Fibroblast of pulmonary artery (primary cell): Measurements from ENCODE around the gene SUMF2.
A peak's percentile ranks its signal among the peaks of the same experiment; 100 is the strongest.
"Not testable (repeated sequence)": the region's sequence is repeated elsewhere in the genome, so short reads cannot be mapped to it uniquely, and the experiment has no call there.

Experiments used
- DNase-seq: peaks from one replicate; pipeline ENCODE4 v3.0.0-alpha.2; 2010; ENCODE audit warnings: low read depth
- H3K4me3 ChIP-seq: replicated peaks from 2 replicates; pipeline ENCODE4 v1.5.1; 2011; ENCODE audit warnings: low read depth, mild to moderate bottlenecking, control low read depth, low read length, moderate library complexity
- CTCF ChIP-seq: IDR thresholded peaks from 2 replicates; pipeline ENCODE4 v1.5.1; 2011; ENCODE audit warnings: mild to moderate bottlenecking, control low read depth, low read length, inconsistent platforms; ENCODE audit errors: missing control alignments

The SUMF2 gene

GRCh38 chr7:56087445-56087844 lies 23.4 kb downstream of the SUMF2 start:
- no peak for DNase-seq
- H3K4me3 ChIP-seq, result no peak overlapping the region
- TF ChIP-seq CTCF, result no peak

- no peak for DNase-seq
- no peak for TF ChIP-seq CTCF
- no peak overlapping the region for H3K4me3 ChIP-seq
Observed at GRCh38 chr7:56091591-56091990, 27.5 kb downstream of the SUMF2 start.

DNA sequence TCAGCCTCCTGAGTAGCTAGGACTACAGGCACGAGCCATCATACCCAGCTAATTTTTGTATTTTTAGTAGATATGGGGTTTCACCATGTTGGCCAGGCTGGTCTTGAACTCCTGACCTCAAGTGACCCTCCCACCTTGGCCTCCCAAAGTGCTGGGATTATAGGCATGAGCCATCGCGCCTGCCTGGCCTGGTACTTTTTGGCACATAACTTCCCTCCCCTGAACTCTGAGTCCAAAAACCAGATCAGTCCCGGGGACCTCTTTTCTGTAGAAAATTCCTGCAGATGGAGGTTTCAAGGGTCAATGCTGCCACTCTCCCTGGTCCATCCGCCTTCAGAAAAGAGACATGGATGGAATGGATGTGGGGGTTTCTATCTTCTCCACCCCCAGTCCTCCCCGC lies 28.3 kb downstream of the SUMF2 start:
- not testable (repeated sequence) for H3K4me3 ChIP-seq, DNase-seq

GRCh38 chr7:56092789-56093531 lies 28.9 kb downstream of the SUMF2 start, which contains the start of gene PHKG1:
PHKG1 (minus strand) TSS chr7:56092952; CDS start chr7:56088941, 4,011 bp downstream.
- TF ChIP-seq CTCF, result peak; percentile 69
- peak; percentile 87 for DNase-seq
- H3K4me3 ChIP-seq, result no peak within 1 kb of the TSS

DNA sequence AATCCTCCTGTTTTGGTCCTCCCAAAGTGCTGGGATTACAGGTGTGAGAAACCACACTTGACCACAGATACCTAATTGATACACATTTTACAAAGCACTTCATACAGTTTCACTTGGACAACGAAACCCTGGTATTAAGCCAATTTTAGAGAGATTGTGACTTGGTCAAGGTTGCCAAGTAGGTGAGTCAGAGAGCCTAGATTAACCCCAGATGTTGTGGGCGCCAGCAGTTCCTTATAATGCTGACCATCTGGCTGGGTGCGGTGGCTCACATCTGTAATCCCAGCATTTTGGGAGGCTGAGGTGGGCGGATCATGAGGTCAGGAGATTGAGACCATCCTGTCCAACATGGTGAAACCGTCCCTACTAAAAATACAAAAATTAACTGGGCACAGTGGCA lies 33.6 kb downstream of the SUMF2 start:
- H3K4me3 ChIP-seq, result no peak overlapping the region
- TF ChIP-seq CTCF, result no peak
- peak; percentile 80 for DNase-seq

DNA sequence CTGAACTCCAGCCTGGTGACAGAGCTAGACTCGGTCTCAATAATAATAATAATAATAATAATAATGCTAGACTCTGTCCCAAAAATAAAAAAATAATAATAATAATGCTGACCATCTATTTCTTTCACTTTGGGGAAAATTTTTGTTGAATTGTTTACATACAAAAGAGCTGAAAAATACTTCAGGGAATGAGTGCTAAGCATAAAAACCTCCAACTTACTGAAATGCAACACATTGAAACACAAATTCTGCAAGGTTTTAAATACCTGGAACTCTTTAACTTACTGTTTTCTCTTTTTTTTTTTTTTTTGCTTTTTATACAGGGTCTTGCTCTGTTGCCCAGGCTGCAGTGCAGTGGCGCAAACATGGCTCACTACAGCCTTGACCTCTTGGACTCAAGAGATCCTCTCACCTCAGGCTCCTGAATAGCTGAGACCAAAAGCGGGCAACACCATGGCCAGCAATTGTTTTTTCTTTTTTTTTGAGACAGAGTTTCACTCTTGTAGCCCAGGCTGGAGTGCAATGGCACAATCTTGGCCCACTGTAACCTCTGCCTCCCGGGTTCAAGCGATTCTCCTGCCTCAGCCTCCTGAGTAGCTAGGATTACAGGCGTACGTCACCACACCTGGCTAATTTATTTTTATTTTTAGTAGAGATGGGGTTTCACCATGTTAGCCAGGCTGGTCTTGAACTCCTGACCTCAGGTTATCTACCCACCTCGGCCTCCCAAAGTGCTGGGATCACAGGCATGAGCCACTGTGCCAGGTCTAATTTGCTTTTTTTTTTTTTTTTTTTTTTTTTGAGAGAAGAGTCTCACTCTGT lies 34.3 kb downstream of the SUMF2 start:
- not testable (repeated sequence) for DNase-seq, H3K4me3 ChIP-seq

DNA sequence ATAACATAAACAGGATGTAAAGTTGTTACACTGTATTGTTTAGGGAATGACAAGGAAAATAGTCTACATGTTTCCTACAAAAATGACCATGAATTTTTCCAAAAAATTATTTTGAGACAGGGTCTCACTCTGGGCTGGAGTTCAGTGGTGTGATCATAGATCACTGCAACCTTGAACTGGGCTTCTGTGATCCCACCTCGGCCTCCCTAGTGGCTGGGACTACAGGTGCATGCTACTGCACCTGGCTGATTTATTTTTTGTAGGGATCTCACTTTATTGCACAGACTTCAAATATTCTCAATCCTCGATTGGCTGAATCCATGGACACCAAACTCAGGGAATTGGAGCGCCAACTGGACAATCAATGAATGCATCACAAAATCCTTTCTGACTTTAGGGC lies 35.6 kb downstream of the SUMF2 start:
- no peak for DNase-seq
- H3K4me3 ChIP-seq, result no peak overlapping the region
- TF ChIP-seq CTCF, result no peak

DNA sequence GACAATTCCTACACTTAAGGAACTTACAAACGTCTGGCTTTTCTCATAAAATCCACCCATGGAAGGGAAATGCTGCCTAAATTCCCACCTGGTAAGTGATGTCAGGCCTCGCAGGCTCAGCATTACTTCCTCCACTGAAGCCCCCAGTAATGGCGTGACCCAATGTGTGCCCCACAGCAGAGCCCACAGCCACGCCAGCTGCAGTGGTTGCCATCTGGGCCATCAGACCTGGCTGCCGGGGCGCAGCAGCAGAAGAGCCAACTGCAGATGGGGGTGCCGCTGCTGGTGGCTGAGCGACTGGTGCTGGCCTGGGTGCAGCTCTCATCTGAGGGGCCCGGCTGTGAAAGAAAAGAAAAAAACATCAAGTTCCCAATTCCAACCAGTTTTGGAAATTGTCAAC lies 40.1 kb downstream of the SUMF2 start:
- H3K4me3 ChIP-seq, DNase-seq: not testable (repeated sequence)
